NCI-H1694 (cell line): ENCODE results near the gene PRKG1.
"Not testable (repeated sequence)": the region's sequence is repeated elsewhere in the genome, so short reads cannot be mapped to it uniquely, and the experiment has no call there.

ENCODE experiments used
- DNase-seq: peaks from one replicate; lab custom pipeline; 2025; lab: John Stamatoyannopoulos, UW

The PRKG1 gene

DNA sequence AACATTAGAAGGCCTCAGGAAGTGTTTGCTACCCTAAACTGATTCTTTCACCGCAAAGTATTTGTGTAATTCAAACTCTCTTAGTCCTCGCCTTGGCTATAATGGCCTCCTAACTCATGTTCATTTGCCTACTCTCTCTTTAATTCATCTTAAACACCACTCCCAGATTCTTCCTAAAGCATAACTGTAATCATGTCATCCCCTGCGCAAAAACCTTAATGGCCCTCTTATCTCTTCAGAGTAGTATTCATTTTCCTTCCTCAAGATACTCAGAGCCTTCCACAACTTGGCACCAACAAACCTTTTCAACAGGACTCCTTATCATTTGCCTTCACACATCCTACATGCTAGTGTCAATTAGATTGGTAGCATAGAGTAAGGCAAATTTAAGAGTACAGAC, 582.2 kb downstream of the PRKG1 start:
- no peak for DNase-seq

- DNase-seq, result no peak
These were observed 583.7 kb downstream of the PRKG1 start for GRCh38 chr10:51658000-51658399.

DNA sequence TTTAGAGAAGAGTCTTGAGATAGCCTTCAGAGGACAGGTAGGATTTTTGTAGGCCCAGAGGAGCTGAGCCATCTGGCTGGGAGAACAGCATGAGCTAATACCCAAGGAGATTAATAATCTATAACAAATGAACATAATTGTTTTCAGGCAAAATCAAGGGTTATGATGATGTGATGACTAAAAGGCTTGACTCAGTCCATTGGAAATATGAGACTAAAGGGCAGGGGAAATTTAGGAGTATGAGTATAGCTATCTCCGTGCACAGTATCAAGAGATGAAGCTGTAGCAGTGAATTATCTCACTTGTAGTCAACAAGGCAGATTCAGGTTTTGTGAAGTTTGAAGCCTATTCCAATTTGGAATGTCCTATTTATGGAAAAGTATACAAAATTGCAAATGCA, 585.1 kb downstream of the PRKG1 start:
- DNase-seq, result no peak

DNA sequence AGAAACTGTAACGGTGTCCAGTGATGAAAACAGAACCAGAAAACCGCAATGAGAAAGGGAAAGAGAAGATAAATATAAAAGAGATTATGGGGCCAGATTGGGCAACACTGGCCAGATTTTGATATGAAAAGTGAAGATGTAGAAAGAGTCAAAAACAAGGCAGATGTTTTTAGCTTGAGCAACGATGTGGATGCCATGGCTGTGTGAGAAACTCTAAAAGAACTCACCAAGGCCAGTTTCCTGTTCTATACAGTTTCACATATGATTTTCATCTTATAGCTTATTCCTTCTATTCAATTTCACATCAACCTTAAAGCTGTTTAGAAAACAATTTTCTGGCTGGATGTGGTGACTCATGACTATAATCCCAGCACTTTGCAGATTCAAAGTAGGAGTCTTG, 588.8 kb downstream of the PRKG1 start:
- no peak for DNase-seq

DNA sequence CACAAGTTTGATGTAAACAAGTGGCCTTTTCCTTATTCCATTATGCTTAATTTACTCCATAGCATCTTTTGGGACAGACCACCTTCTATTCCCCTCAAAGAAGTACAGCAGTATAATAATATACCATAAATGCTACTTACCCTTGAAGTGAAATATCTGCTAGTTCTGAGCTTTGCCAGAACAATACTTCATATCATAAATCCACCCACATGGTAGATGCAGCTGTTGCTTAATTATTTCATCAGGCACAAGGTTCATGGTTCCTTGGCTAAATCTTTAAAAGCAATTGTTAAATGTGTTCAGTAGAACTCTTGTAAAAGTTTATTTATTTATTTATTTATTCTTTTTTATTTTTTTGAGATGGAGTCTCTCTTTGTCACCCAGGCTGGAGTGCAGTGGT, 592.2 kb downstream of the PRKG1 start:
- no peak for DNase-seq

GRCh38 chr10:51667678-51668335, 593.5 kb downstream of the PRKG1 start:
- DNase-seq, result no peak

DNA sequence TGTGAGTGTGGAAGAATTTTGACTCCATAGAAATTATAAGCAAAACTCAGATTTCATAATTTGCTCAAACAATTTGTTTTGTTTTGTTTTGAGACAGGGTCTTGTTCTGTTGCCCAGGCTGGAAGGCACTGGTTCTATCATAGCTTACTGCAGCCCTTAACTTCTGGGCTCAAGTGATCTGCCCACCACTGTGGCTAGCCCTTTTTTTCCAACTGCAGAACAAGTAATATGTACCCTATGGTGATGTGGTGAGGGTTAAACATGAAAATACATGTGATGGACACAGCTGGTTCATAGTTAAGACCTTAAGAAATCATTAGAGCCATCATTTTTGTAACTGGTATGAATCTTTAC, 594.0 kb downstream of the PRKG1 start:
- DNase-seq, result no peak

GRCh38 chr10:51669041-51669440, 594.8 kb downstream of the PRKG1 start:
- no peak for DNase-seq

GRCh38 chr10:51672039-51672535, 597.8 kb downstream of the PRKG1 start:
- DNase-seq, result no peak

- no peak for DNase-seq
These were observed 600.8 kb downstream of the PRKG1 start for GRCh38 chr10:51675088-51675487.

DNA sequence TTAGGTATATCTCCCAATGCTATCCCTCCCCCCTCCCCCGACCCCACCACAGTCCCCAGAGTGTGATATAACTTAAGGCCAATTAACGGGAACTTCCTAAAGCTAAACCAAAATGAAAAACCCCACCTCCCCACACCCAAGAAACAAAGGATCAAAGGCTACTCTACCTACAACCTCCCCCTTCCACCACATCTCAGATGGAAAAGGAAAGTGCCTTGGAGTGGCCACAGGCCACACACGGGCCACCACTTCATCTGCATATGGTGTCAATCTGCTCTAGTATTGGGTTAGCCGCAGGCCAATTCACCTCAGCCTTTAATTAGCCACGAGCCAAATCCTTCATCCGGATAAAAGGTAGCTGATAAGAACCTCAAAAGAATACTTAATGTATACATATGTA, 605.6 kb downstream of the PRKG1 start:
- DNase-seq, result no peak

DNA sequence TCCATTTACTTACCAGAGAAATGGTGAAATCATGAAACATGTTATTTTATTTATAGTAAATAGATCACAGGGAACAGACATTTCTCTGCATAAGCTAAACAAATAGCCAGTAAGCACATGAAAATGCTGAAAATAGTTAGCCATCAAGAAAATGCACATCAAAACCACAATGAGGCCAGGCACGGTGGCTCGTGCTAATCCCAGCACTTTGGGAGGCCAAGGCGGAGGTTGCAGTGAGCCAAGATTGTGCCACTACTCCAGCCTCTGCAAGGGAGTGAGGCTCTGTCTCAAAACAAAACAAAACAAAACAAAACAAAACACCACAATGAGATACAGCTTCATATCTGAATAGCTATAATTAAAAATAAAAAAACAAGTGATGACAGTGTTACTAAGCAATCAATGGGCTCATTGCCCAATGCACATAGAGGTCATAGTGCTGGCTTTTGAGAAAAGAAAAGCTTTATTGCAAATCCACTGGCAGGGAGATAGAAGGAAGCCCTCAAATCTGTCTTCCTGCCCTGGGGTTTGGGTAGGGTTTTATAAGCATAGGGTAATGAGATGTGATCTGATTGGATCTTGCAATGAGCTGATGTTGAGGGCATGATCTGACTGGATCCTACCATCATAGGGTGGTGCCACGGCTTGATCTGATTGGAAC, 608.9 kb downstream of the PRKG1 start:
- no peak for DNase-seq

GRCh38 chr10:51685768-51686167, 611.5 kb downstream of the PRKG1 start:
- no peak for DNase-seq

- no peak for DNase-seq
These were observed 613.0 kb downstream of the PRKG1 start for GRCh38 chr10:51687296-51687695.

GRCh38 chr10:51688826-51689225, 614.5 kb downstream of the PRKG1 start:
- DNase-seq, result not testable (repeated sequence)

DNA sequence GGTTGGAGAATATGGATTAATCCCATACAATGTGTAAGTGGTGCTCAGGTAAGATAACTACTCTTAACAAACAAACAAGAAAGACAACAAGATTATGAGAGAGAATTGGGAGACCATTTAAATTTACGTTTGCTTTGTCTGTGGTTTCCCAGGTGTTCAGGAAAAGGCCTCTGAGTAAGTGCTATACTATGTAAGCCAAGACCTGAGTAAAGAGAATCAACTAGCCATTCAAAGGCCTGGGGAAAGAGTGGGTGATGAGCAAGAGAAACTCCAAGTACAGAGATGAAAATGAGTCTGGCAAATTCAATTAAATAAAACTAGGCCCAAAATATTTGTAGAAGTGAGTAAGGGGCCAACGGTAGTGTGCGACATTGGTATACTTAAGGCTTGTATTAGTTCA, 615.2 kb downstream of the PRKG1 start:
- DNase-seq, result no peak

DNA sequence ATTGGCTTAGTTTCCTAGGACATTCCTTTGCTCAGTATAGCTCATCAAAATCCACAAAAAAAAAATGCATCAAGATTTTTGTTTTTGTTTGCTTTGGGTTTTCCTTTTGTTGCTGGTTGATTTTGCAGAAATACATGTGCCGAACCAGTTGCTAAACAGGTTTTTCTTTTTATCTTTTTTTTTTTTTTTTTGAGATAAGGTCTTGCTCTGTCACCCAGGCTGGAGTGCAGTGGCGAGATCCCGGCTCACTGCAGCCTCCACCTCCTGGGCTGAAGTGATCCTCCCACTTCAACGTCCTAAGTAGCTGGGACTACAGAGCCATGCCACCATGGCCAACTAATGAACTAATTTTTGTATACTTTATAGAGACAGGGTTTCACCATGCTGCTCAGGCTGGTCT, 616.8 kb downstream of the PRKG1 start:
- DNase-seq, result no peak

- no peak for DNase-seq
These were observed 619.9 kb downstream of the PRKG1 start for GRCh38 chr10:51694086-51694768.

GRCh38 chr10:51696251-51696650, 622.0 kb downstream of the PRKG1 start:
- no peak for DNase-seq

DNA sequence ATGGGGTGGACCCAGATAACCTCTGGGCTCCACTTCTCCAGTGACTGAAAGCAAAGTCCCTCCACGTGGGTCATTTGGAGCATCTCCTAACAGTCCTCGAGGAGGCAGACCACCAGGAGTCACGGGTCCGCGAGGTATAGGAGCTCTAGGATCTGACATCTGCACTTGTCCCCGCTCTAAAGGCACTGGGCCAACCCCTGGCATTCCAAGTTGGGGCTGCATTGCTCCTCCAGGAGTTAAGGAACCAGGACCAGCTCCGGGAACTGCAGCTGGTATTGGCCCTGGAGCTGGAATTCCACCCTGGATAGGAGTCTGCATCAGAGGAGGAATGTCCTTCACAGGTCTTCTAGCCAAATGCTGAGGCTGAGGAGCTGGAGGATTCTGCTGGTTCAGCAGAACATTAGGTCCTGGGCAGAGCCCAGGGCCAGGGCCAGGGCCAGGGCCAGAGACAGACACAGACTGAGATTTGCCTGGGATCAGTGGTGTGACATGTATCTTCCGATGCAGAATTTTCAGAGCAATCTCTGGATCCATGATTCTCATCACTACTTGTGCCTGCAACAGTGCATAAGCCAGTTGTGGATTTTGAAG, 624.3 kb downstream of the PRKG1 start:
- no peak for DNase-seq

DNA sequence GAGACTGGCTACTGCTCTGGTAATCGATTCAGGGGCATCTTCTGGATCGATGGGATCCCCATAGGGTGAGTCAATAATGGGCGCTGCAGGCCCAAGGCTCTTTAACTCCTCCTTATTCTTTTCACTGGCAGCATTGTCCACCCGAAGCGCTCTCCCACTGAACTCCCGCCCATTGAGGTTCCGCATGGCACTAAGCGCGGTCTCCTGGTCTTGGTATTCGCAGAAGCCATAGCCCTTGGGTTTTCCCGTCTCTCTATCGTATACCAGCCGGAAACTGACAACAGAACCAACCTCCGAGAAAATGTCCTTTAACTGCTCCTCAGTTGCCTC, 624.8 kb downstream of the PRKG1 start:
- DNase-seq, result no peak

DNA sequence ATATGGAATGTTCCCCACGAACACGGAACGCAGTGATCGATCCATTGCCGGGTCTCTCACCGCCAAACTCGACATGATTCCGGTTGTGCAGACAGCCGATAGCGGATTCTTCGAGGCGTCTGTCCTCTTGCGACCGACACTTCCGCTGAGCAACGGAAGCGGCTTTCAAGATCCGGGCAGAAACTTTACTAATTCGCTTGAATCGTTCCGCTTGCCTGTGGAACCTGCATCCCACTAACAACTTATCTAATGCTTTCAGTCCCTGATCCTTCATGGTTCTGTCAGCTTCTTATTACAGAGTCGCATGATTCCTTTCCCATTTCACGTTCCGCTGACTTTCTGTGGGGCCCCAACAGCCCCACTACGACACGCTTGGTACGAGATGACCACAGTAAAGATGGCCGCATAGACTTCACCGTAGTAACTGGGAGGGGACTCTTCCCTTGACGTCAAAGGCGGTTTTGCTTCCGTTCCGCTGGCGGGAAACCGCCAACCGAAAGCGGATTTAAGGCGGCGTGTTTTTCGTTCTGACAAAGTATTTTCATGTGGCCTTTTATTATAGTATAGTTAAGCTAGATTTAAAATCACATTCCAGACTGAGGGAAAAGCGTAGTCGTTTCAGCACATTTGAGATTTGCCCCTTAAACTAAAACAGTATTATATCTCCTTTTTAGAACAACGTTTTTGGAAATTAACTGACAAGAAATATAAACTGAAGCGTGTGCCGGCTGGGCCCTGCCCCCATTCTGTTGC, 625.4 kb downstream of the PRKG1 start, which contains the start of gene CSTF2T:
TSS of gene CSTF2T (minus strand) at position 121 of the 753 bp plus-strand sequence. CDS start at position 75, 46 bp downstream.
- peak; percentile 78 for DNase-seq
